T-helper 2 cell treated with Interferon-gamma antibody and Interleukin-4, amounts not matched to agents 5 μg/mL and 100 μg/mL, for 36 hours (primary cell): ENCODE results near the gene PLSCR5.
A peak's percentile ranks its signal among the peaks of the same experiment; 100 is the strongest.

Experiments
- DNase-seq: peaks from one replicate; pipeline ENCODE4 v3.0.0; 2021; ENCODE audit warnings: low spot score
- H3K27ac Mint-ChIP-seq: one replicate; pipeline ENCODE4 v1.8.0; 2021; ENCODE audit warnings: mild to moderate bottlenecking, mixed read lengths
- H3K27me3 Mint-ChIP-seq: one replicate; pipeline ENCODE4 v1.8.0; 2021; ENCODE audit warnings: low read depth, mixed read lengths
- H3K36me3 Mint-ChIP-seq: one replicate; pipeline ENCODE4 v1.8.0; 2021; ENCODE audit warnings: low read depth, mixed read lengths
- H3K4me1 Mint-ChIP-seq: one replicate; pipeline ENCODE4 v1.8.0; 2021; ENCODE audit warnings: low read depth, mixed read lengths
- H3K4me3 Mint-ChIP-seq: one replicate; pipeline ENCODE4 v1.8.0; 2022; ENCODE audit warnings: mild to moderate bottlenecking, moderate library complexity, mixed read lengths
- H3K9me3 Mint-ChIP-seq: one replicate; pipeline ENCODE4 v1.8.0; 2021; ENCODE audit warnings: mixed read lengths

The PLSCR5 gene

DNA sequence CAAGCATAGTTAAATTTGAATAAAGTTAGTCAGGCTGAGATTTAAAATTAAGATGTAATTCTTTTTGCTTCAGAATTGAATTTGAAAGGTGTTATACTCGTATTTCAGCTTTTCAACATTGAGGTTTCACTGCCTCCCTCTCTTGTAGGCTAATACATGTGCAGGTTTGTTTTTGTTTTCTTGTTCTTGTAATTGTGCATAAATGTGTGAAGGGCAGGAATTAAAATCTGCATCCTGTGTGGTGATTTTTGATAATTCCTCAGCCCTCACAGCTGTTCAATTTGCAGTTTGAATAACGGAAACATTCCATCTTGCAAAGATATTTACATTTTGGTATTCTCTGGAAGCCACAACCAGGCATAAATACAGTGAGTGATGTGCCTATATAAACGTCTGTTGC lies 35.8 kb downstream of the PLSCR5 start:
- H3K4me1 Mint-ChIP-seq: no peaks in the 10 kb centered on the region
- H3K27me3 Mint-ChIP-seq: peaks cover 16% of the 10 kb centered on the region
- DNase-seq: no peak
- no peak overlapping the region for H3K4me3 Mint-ChIP-seq
- H3K9me3 Mint-ChIP-seq: no peaks in the 10 kb centered on the region
- no peaks in the 10 kb centered on the region for H3K36me3 Mint-ChIP-seq
- H3K27ac Mint-ChIP-seq: no peak overlapping the region

DNA sequence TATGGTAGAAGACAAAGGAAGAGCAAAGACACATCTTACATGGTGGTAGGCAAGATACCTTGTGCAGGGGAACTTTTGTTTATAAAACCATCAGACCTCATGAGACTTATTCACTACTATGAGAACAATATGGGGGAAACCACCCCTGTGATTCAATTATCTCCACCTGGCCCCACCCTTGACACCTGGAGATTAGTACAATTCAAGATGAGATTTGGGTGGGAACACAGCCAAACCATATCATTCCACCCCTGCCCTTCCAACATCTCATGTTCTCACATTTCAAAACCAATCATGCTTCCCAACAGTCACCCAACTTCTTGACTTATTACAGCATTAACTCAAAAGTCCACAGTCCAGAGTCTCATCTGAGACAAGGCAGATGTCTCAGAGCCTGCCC lies 39.0 kb downstream of the PLSCR5 start:
- Mint-ChIP-seq H3K9me3 (no peaks in the 10 kb centered on the region), H3K27ac (no peak overlapping the region), H3K4me1 (no peaks in the 10 kb centered on the region), H3K36me3 (no peaks in the 10 kb centered on the region), H3K27me3 (peaks cover 14% of the 10 kb centered on the region), H3K4me3 (no peak overlapping the region)
- no peak for DNase-seq

DNA sequence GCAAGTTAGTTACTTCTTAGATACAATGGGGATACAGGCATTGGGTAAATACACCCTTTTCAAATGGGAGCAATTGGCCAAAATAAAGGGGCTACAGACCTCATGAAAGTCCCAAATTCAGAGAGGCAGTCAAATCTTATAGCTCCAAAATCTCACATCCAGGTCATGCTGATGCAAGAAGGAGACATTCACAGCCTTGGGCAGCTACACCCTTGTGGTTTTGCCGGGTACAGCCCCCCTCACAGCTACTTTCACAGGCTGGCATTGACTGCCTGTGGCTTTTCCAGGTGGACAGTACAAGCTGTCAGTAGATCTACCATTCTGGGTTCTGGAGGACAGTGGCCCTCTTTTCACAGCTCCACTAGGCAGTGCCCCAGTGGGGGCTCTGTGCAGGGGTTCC lies 43.3 kb downstream of the PLSCR5 start:
- Mint-ChIP-seq H3K9me3 (no peaks in the 10 kb centered on the region), H3K27ac (no peak overlapping the region), H3K4me1 (no peaks in the 10 kb centered on the region), H3K4me3 (no peak overlapping the region), H3K36me3 (no peaks in the 10 kb centered on the region), H3K27me3 (peaks cover 8% of the 10 kb centered on the region)
- no peak for DNase-seq

DNA sequence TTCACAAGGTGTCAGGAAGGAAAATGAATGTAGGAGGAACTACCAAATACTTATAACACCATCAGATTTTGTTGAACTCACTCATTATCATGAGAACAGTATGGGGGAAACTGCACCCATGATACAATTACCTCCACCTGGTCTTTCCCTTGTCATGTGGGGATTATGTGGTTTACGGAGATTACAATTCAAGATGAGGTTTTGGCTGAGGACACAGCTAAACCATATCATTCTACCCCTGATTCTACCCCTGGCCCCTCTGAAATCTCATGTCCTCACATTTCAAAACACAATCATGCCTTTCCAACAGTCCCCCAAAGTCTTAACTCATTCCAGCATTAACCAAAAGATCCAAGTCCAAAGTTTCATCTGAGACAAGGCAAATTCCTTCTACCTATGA lies 43.7 kb downstream of the PLSCR5 start:
- H3K27ac Mint-ChIP-seq: no peak overlapping the region
- H3K4me3 Mint-ChIP-seq: no peak overlapping the region

DNA sequence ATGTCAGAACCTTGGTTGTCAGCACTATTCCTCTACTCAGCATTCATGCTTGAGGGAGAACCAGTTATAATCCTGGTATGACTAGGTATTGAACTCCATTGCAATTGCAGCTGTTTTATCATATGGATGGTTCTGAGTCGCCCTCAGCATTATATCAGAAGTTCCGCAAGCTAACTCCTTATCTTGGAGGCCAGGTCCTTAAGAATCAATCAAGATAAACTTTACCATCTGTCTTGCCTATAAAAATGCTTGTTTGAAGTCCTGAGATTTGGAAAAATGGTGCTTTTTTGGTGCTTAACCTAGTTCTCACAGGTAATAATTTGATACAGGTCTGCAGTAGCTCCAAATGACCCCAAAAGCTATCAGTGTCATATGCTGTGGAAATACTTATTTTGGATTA lies 44.5 kb downstream of the PLSCR5 start:
- Mint-ChIP-seq H3K4me1 (no peaks in the 10 kb centered on the region), H3K27ac (no peak overlapping the region), H3K36me3 (no peaks in the 10 kb centered on the region), H3K27me3 (peaks cover 12% of the 10 kb centered on the region), H3K4me3 (no peak overlapping the region), H3K9me3 (no peaks in the 10 kb centered on the region)
- no peak for DNase-seq

More for the DNA sequence above, 43.7 kb downstream of the PLSCR5 start:
- Mint-ChIP-seq H3K36me3 (no peaks in the 10 kb centered on the region), H3K9me3 (no peaks in the 10 kb centered on the region), H3K4me1 (no peaks in the 10 kb centered on the region), H3K27me3 (peaks cover 9% of the 10 kb centered on the region)
- DNase-seq: no peak

DNA sequence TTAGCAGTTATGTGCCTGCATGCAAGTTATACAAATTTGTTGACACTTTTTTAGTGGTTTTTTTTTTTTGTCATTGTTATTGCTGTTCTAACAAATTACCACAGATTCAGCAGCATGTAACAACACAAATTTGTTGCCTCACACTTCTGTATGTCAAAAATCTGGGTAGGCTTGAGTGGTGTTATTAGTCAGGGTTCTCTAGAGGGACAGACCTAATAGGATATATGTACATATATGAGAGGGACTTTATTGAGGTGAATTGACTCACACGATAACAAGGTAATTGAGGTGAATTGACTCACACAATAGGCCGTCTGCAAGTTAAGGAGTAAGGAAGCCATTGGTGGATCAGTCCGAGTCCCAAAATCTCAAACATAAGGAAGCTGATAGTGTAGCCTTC lies 45.8 kb downstream of the PLSCR5 start:
- H3K27ac Mint-ChIP-seq: no peak overlapping the region
- peaks cover 14% of the 10 kb centered on the region for H3K27me3 Mint-ChIP-seq
- no peak overlapping the region for H3K4me3 Mint-ChIP-seq
- peaks cover under 1% of the 10 kb centered on the region for H3K4me1 Mint-ChIP-seq
- no peak for DNase-seq
- no peaks in the 10 kb centered on the region for H3K9me3 Mint-ChIP-seq
- H3K36me3 Mint-ChIP-seq: no peaks in the 10 kb centered on the region

DNA sequence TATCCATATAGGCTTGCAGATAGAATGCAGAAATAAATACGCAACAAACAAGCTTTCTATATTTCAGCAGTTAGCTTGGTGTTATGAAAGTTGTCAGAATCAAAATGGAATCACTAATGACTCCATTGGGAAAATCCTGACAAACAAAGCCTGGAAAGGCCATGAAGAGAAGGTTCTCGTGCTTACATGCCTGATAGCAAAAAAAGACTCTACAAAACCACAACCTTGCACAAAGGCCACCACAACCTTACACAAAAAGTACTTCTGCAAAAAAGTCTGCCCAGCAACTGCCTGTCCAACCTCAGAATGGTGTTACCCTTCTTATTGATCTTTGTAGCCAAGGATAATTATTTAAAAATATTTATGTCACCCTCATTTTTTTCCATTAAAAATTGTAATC lies 46.4 kb downstream of the PLSCR5 start:
- DNase-seq: no peak
- Mint-ChIP-seq H3K4me1 (peaks cover 6% of the 10 kb centered on the region), H3K9me3 (no peaks in the 10 kb centered on the region), H3K4me3 (no peak overlapping the region), H3K36me3 (no peaks in the 10 kb centered on the region), H3K27me3 (peaks cover 14% of the 10 kb centered on the region), H3K27ac (no peak overlapping the region)

DNA sequence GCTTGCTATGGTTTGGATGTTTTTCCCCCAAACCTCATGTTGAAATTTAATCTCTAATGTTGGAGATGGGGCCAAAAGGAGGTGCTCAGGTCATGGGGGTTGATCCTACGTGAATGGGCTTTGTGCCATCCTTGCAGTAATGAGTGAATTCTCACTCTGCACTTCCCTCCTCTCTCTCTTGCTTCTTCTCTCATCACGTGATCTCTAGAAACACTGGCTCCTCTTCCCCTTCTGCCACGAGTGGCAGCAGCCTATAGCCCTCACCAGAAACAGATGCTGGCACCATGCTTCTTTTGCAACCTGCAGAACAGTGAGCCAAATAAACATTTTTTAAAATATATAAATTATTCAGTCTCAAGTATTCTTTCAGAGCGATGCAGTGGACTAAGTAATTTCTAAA lies 47.4 kb downstream of the PLSCR5 start:
- Mint-ChIP-seq H3K9me3 (no peaks in the 10 kb centered on the region), H3K36me3 (no peaks in the 10 kb centered on the region), H3K4me3 (no peak overlapping the region), H3K27me3 (peaks cover 15% of the 10 kb centered on the region), H3K27ac (no peak overlapping the region), H3K4me1 (peaks cover 12% of the 10 kb centered on the region)
- no peak for DNase-seq

DNA sequence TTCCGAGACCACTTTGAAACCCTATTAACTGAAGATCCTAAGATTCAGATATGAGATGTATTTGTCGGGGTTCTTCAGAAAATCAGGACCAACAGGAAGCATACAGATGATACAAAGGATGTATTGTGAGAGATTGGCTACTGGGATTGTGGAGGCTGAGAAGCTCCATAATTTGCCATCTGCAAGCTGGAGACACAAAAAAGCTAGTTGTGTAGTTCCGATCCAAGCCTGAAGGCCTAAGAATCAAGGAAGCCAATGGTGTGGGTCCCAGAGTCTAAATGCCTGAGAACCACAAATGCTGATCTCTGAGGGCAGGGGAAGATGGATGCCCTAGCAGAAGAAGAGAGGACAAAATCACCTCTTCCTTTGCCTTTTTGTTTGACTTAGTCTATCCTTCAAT lies 49.8 kb downstream of the PLSCR5 start:
- no peak for DNase-seq
- Mint-ChIP-seq H3K27ac (no peak overlapping the region), H3K27me3 (peaks cover 10% of the 10 kb centered on the region), H3K4me1 (peaks cover 25% of the 10 kb centered on the region), H3K4me3 (no peak overlapping the region), H3K9me3 (no peaks in the 10 kb centered on the region), H3K36me3 (no peaks in the 10 kb centered on the region)

DNA sequence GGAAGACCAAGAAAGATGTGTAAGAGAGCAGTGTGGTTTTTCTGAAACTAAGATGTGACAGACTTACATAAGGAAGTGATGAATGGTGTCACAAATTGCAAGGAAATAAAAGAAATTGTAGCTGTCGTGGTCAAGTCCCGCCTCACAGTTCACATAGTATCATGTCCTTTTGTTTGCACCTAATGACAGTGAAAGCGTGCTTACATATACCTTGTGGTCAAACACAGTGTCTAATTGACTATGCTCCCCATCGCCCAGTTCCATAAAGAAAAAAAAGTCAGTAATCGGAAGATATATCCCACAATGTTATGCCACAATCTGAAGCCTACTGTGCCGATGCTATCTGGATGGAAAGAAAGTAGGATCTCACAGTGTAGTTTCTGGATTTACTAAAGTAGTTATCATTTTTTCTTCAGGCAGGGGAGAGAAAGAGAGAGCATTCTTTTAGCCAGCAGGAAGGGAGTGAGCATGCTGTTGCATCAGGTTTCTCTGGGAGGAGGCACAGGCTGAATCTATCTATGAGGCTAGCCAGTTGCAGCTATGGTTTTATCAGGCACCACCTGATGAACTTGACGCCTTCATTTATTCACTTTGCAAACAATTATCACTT lies 50.9 kb downstream of the PLSCR5 start:
- Mint-ChIP-seq H3K27ac (no peak overlapping the region), H3K9me3 (no peaks in the 10 kb centered on the region), H3K27me3 (peaks cover 10% of the 10 kb centered on the region), H3K36me3 (no peaks in the 10 kb centered on the region), H3K4me3 (no peak overlapping the region), H3K4me1 (peaks cover 29% of the 10 kb centered on the region)
- DNase-seq: no peak

DNA sequence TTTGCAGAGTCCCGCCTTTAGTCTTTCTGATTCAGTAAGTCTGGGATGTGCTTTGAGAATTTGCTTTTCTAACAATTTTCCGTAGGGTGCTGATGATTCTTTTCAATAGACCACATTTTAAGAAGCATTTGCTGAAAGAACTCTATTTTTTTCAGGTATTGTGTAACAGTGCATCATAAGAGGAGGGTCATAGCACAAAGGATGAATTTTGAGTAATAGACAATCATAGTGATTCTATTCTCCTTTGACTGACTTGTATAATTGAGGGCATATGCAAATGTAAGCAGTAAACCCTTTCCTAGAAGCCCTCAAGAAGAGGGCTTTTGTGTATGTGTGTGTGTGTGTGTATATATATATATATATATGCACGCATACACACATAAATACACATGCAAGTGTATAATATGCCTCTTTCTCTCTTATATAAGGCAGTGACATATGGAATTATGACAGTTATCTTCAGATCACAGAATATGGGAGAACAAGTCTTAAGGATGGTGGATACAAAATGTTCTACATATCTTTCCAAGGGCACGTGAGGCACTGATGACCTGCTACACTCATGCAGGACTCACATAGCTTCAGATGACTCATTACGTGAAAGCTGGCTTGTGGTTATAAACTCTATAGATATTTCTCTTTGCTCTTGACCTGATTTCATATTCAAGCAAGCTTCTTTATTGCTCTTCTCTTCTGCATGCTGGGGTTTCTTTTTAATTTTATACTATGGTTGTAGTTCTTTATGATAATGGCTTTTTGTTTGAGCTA lies 54.2 kb downstream of the PLSCR5 start:
- no peaks in the 10 kb centered on the region for H3K9me3 Mint-ChIP-seq
- peaks cover 50% of the 10 kb centered on the region for H3K4me1 Mint-ChIP-seq
- DNase-seq: no peak
- H3K27me3 Mint-ChIP-seq: peaks cover 7% of the 10 kb centered on the region
- peak overlapping the region; percentile 46 for H3K4me3 Mint-ChIP-seq
- peak overlapping the region; percentile 3 for H3K27ac Mint-ChIP-seq
- no peaks in the 10 kb centered on the region for H3K36me3 Mint-ChIP-seq

DNA sequence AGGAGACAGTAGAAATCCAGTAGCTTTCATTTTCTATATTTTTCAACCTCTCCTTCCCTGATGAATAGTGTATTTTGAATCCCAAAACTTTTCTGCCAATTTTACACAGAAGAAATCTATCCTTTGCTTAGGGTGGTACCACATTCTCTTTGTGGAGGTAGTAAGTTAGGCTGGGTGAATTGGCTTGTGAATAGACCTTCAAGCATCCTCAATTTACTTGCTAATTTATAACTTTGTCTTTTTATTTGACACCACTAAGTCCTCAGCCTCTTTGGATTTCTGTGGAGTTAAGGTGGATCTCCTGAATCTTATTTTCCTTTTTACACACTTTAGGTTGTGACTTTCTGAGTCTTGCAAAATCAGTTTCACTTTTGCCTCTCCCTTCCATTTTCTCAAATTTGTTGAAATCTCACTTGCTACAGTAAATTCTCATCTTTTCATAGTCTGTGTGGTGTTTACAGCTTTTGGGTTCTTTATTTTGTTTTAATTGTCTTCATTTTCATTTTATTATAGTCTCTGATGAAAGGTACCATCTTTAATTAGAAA lies 55.0 kb downstream of the PLSCR5 start:
- peak overlapping the region; percentile 1 for H3K27ac Mint-ChIP-seq
- peaks cover 50% of the 10 kb centered on the region for H3K4me1 Mint-ChIP-seq
- DNase-seq: no peak
- H3K27me3 Mint-ChIP-seq: peaks cover 5% of the 10 kb centered on the region
- peak overlapping the region; percentile 46 for H3K4me3 Mint-ChIP-seq
- no peaks in the 10 kb centered on the region for H3K36me3 Mint-ChIP-seq
- H3K9me3 Mint-ChIP-seq: no peaks in the 10 kb centered on the region

DNA sequence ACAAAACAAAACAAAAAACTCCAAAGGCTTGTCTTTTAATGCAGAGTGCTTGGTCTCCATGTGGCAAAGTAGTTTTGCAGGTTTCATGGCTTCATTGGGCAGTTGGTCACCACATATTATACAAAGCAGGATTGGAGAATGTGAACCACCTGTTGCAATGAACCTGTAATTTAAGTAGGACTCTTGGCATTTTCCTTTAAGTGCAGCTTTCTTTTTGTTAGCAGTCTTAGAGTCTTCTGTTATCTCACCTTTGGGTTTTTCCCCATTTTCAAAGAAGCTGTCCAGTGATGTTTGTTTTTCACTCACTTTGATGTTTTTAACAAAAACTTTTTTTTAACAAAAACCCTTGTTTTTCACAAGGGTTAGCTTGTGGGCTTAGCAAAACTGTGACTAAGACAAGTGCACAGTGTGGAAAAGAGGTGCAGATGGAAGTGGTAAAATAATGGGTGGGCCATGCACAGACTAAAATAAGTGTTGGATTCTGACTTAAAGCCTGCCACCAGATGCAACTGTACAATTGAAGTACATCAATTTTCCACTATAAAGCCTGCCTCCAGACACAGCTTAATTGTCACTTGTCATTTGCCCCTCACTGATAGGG lies 57.8 kb downstream of the PLSCR5 start:
- H3K27me3 Mint-ChIP-seq: no peaks in the 10 kb centered on the region
- peaks cover 45% of the 10 kb centered on the region for H3K4me1 Mint-ChIP-seq
- peaks cover 3% of the 10 kb centered on the region for H3K36me3 Mint-ChIP-seq
- no peak overlapping the region for H3K4me3 Mint-ChIP-seq
- H3K9me3 Mint-ChIP-seq: no peaks in the 10 kb centered on the region
- no peak for DNase-seq
- H3K27ac Mint-ChIP-seq: peak overlapping the region; percentile 19

DNA sequence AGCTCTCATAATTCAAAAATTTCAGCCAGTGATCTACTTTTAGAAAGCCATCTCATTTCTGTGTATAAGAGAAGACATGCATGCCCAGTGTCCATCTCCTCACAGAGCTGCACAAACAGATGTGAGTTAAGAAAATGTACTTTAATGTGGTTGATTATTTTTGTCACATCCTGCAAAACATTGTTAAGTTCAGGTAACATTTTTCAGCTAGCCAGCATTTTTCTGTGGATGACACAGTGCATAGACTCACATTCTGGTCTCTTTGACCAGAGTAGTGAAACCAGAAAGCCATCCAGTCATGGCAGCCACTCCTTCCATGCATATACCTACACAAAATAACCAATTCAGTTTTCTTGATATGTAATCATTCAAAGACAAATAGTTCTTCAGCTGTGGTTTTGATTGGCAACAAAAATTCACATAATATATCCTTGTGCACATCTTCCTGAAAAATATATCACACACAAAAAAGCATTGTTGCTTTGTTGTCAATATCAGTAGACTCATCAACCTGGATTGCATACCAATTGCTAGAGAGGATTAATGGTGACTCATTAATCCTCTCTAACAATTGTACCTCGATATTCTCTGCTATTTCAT lies 58.7 kb downstream of the PLSCR5 start:
- Mint-ChIP-seq H3K27me3 (no peaks in the 10 kb centered on the region), H3K9me3 (no peaks in the 10 kb centered on the region), H3K27ac (peak overlapping the region; percentile 7), H3K4me3 (peak overlapping the region; percentile 37), H3K4me1 (peaks cover 53% of the 10 kb centered on the region), H3K36me3 (peaks cover 12% of the 10 kb centered on the region)
- DNase-seq: no peak
